ENCODE results near the gene ARID3A. TPM values are rescaled to one million over a fixed set of nuclear protein-coding genes. Genes with fewer than 3 reads are reported as not detected.

Gene ARID3A
- polyA plus RNA-seq, 1 donor = 187 TPM

- no CpG with 5 or more reads among the region's 54 CpGs for WGBS (ENCODE audit: insufficient coverage, low lambda C conversion rate)
- peak in 1 of 2 donors; percentile 59 for DNase-seq
- Histone ChIP-seq H3K9me3 (ENCODE audit: control insufficient read depth, low read depth, low read length) (peaks cover 8% of the 10 kb centered on the region), H3K27ac (ENCODE audit: low read length) (peak overlapping the region; percentile 72), H3K4me3 (ENCODE audit: low read length) (peak overlapping the region; percentile 26), H3K27me3 (ENCODE audit: control insufficient read depth, insufficient read depth, low read length) (no peaks in the 10 kb centered on the region), H3K36me3 (ENCODE audit: control insufficient read depth, insufficient read depth, low read length) (peaks cover 76% of the 10 kb centered on the region), H3K4me1 (ENCODE audit: control insufficient read depth, insufficient read depth, low read length) (peaks cover 49% of the 10 kb centered on the region)
Observed at GRCh38 chr19:932648-933552, 7.1 kb downstream of the ARID3A start.

DNA sequence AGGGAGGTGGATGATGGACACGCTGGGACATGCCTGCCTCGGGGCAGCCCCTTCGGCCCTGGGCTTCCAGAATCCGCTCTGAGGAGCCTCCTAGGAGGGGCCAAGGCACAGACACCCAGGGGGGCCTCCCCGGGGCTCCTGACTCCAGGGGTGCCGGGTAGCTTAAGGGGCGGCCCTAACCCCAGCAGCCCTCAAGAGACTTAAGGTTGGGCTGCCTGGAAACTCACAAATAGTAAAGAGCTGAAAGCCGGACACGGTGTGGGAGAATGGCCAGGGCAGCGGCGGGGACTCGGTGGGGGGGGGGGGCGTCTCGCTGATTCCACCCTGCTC is 7.7 kb downstream of the ARID3A start:
- peak overlapping the region; percentile 72 for H3K27ac ChIP-seq (ENCODE audit: low read length)
- H3K4me3 ChIP-seq (ENCODE audit: low read length) = peak overlapping the region; percentile 26
- peaks cover 81% of the 10 kb centered on the region for H3K36me3 ChIP-seq (ENCODE audit: control insufficient read depth, insufficient read depth, low read length)
- DNase-seq = no peak
- H3K9me3 ChIP-seq (ENCODE audit: control insufficient read depth, low read depth, low read length) = peaks cover 8% of the 10 kb centered on the region
- peaks cover 52% of the 10 kb centered on the region for H3K4me1 ChIP-seq (ENCODE audit: control insufficient read depth, insufficient read depth, low read length)
- no CpG with 5 or more reads among the region's 14 CpGs for WGBS (ENCODE audit: insufficient coverage, low lambda C conversion rate)
- no peaks in the 10 kb centered on the region for H3K27me3 ChIP-seq (ENCODE audit: control insufficient read depth, insufficient read depth, low read length)

- no CpG with 5 or more reads among the region's 29 CpGs for WGBS (ENCODE audit: insufficient coverage, low lambda C conversion rate)
- H3K4me1 ChIP-seq (ENCODE audit: control insufficient read depth, insufficient read depth, low read length) = peaks cover 52% of the 10 kb centered on the region
- H3K4me3 ChIP-seq (ENCODE audit: low read length) = peak overlapping the region; percentile 4
- H3K36me3 ChIP-seq (ENCODE audit: control insufficient read depth, insufficient read depth, low read length) = peaks cover 82% of the 10 kb centered on the region
- H3K27me3 ChIP-seq (ENCODE audit: control insufficient read depth, insufficient read depth, low read length) = no peaks in the 10 kb centered on the region
- peaks cover 8% of the 10 kb centered on the region for H3K9me3 ChIP-seq (ENCODE audit: control insufficient read depth, low read depth, low read length)
- DNase-seq = no peak
- peak overlapping the region; percentile 72 for H3K27ac ChIP-seq (ENCODE audit: low read length)
Observed at GRCh38 chr19:934197-934840, 8.5 kb downstream of the ARID3A start.

DNA sequence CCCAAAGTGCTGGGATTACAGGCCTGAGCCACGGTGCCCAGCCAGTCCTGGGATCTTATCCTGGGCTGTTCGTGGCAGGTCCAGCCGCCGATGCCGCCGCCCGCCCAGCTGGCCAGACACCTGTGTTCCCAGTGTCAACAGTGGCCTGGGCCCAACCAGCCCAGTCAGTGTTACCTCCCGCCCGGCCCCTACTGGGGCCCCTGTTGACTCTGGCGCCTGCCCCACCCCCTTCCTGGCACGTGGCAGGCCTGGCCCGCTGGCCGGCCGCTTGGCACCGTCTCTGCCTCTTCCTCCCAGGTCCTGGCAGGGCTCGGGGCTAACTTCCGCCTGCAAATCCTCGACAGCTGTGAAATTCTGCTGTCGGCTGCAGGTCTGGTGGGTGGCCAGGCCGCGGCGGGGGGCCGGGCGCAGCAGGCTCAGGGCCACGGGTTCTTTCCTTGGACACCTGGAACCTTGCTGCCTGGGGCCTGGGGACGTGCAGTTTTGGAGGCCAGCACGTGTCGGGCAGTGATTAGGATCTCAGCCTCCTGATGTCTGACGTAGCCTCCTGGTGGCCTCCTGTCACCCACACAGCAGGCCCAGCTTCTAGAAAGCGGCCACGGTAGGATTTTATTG is 9.1 kb downstream of the ARID3A start:
- Histone ChIP-seq H3K4me1 (ENCODE audit: control insufficient read depth, insufficient read depth, low read length) (peaks cover 54% of the 10 kb centered on the region), H3K4me3 (ENCODE audit: low read length) (peak overlapping the region; percentile 4)
- no CpG with 5 or more reads among the region's 31 CpGs for WGBS (ENCODE audit: insufficient coverage, low lambda C conversion rate)

DNA sequence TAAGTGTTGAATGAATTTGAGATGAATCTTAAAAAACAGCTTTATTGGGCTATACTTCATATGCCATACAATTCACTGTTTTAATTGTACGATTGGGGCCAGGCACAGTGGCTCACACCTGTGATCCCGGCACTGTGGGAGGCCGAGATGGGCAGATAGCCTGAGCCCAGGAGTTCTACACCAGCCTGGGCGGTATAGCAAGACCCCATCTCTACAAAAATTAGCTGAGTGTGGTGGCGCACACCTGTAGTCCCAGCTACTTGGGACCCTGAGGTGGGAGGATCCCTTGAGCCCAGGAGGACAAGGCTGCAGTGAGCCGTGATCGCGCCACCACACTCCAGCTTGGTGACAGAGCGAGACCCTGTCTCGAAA is 10.3 kb downstream of the ARID3A start:
- no peaks in the 10 kb centered on the region for H3K27me3 ChIP-seq (ENCODE audit: control insufficient read depth, insufficient read depth, low read length)
- peaks cover 80% of the 10 kb centered on the region for H3K36me3 ChIP-seq (ENCODE audit: control insufficient read depth, insufficient read depth, low read length)
- no peak overlapping the region for H3K4me3 ChIP-seq (ENCODE audit: low read length)
- H3K27ac ChIP-seq (ENCODE audit: low read length) = no peak overlapping the region
- peaks cover 60% of the 10 kb centered on the region for H3K4me1 ChIP-seq (ENCODE audit: control insufficient read depth, insufficient read depth, low read length)
- H3K9me3 ChIP-seq (ENCODE audit: control insufficient read depth, low read depth, low read length) = peaks cover 13% of the 10 kb centered on the region
- no peak for DNase-seq
- WGBS (ENCODE audit: insufficient coverage, low lambda C conversion rate) = no CpG with 5 or more reads among the region's 10 CpGs

More for the DNA sequence above, 9.1 kb downstream of the ARID3A start:
- Histone ChIP-seq H3K27me3 (ENCODE audit: control insufficient read depth, insufficient read depth, low read length) (no peaks in the 10 kb centered on the region), H3K9me3 (ENCODE audit: control insufficient read depth, low read depth, low read length) (peaks cover 10% of the 10 kb centered on the region), H3K27ac (ENCODE audit: low read length) (peak overlapping the region; percentile 72), H3K36me3 (ENCODE audit: control insufficient read depth, insufficient read depth, low read length) (peaks cover 83% of the 10 kb centered on the region)
- DNase-seq = peak; percentile 76 to 85

DNA sequence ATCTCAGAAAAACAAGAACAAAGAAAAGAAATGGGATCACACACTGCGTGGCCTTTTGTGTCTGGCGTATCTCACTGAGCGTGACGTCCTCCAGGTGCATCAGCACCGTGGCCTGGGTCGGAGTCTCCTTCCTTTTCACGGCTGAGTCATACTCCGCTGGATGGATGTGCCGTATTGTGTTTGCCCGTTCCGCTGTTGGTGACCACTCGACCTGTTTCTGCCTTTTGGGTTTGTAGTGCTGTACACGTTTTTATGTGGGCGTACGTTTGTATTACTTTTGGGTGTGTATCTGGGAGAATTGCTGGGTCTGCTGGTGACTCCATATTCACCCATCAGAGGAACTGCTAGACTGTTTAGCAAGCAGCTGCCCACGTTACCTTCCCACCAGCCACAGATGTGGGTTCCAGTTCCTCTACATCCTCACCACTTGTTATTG is 11.4 kb downstream of the ARID3A start:
- peak in 1 of 2 donors; percentile 46 for DNase-seq
- peaks cover 53% of the 10 kb centered on the region for H3K4me1 ChIP-seq (ENCODE audit: control insufficient read depth, insufficient read depth, low read length)

DNA sequence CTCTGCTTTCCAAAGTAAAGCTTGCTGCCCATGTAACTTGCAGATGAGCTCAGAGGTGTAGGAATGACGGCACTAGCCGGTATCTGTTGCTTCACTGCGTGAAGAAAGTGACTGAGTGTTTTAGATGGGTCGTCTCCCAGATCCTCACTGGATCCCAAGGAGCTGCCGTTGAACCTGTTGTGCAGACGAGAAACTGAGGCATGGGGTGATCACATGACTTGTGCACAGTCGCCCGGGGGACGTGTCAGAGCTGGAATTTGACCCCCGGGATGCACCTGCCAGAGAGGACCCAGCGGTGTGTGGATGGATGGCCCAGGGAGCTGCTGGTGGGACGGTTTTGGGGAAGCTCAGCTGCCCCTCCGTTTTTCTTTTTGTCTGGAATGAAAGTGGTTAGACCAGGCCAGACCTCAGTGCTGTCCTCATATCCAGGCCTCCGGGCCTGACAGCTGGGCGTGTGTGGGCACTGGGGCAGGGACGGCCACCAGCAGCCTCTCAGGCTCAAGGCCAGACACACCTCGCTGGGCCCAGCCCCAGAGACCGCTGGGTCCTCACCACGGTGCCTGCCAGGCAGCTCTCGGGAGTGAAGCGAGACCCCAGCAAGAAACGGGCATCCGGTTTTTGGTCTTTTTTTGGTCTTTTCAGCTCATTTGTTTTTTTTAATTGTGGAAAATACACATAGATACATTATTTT is 12.5 kb downstream of the ARID3A start:
- 60% methylated on average over 2 of the region's 23 CpGs for WGBS (ENCODE audit: insufficient coverage, low lambda C conversion rate)

More for the DNA sequence above, 11.4 kb downstream of the ARID3A start:
- H3K36me3 ChIP-seq (ENCODE audit: control insufficient read depth, insufficient read depth, low read length) = peaks cover 82% of the 10 kb centered on the region
- H3K9me3 ChIP-seq (ENCODE audit: control insufficient read depth, low read depth, low read length) = peaks cover 20% of the 10 kb centered on the region
- H3K4me3 ChIP-seq (ENCODE audit: low read length) = no peak overlapping the region
- no CpG with 5 or more reads among the region's 16 CpGs for WGBS (ENCODE audit: insufficient coverage, low lambda C conversion rate)
- no peaks in the 10 kb centered on the region for H3K27me3 ChIP-seq (ENCODE audit: control insufficient read depth, insufficient read depth, low read length)
- H3K27ac ChIP-seq (ENCODE audit: low read length) = no peak overlapping the region

DNA sequence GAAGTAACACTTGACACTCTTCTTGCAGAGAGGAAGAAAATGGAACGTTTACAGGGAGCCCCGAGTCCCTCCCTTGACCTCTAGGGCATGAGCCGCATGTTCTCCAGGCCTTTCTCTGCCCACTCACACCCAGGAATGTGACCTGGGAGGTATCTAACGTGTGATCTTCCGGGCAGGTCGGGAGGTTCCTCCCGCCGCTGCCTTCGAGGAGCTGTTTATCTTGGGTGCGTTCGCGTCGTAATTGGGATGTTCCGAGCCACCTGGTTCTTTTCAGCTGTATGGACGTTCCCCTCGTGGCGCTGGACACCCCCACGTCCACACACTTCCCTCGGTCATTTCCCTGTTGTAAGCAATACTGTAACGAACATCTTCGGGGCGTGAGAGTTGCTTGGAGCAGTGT is 13.6 kb downstream of the ARID3A start:
- DNase-seq = no peak
- Histone ChIP-seq H3K27me3 (ENCODE audit: control insufficient read depth, insufficient read depth, low read length) (no peaks in the 10 kb centered on the region), H3K36me3 (ENCODE audit: control insufficient read depth, insufficient read depth, low read length) (peaks cover 76% of the 10 kb centered on the region), H3K4me1 (ENCODE audit: control insufficient read depth, insufficient read depth, low read length) (peaks cover 45% of the 10 kb centered on the region), H3K9me3 (ENCODE audit: control insufficient read depth, low read depth, low read length) (peaks cover 23% of the 10 kb centered on the region), H3K4me3 (ENCODE audit: low read length) (no peak overlapping the region), H3K27ac (ENCODE audit: low read length) (peak overlapping the region; percentile 62)
- WGBS (ENCODE audit: insufficient coverage, low lambda C conversion rate) = no CpG with 5 or more reads among the region's 22 CpGs

More for the DNA sequence above, 12.5 kb downstream of the ARID3A start:
- Histone ChIP-seq H3K27ac (ENCODE audit: low read length) (peak overlapping the region; percentile 11), H3K9me3 (ENCODE audit: control insufficient read depth, low read depth, low read length) (peaks cover 23% of the 10 kb centered on the region), H3K36me3 (ENCODE audit: control insufficient read depth, insufficient read depth, low read length) (peaks cover 80% of the 10 kb centered on the region), H3K4me1 (ENCODE audit: control insufficient read depth, insufficient read depth, low read length) (peaks cover 47% of the 10 kb centered on the region), H3K4me3 (ENCODE audit: low read length) (no peak overlapping the region), H3K27me3 (ENCODE audit: control insufficient read depth, insufficient read depth, low read length) (no peaks in the 10 kb centered on the region)
- peak in 1 of 2 donors; percentile 45 for DNase-seq

GRCh38 chr19:939922-940321 is 14.1 kb downstream of the ARID3A start:
- WGBS (ENCODE audit: insufficient coverage, low lambda C conversion rate) = no CpG with 5 or more reads among the region's 7 CpGs
- H3K4me1 ChIP-seq (ENCODE audit: control insufficient read depth, insufficient read depth, low read length) = peaks cover 45% of the 10 kb centered on the region
- no peak overlapping the region for H3K4me3 ChIP-seq (ENCODE audit: low read length)
- H3K9me3 ChIP-seq (ENCODE audit: control insufficient read depth, low read depth, low read length) = peaks cover 20% of the 10 kb centered on the region
- H3K27ac ChIP-seq (ENCODE audit: low read length) = peak overlapping the region; percentile 62
- H3K27me3 ChIP-seq (ENCODE audit: control insufficient read depth, insufficient read depth, low read length) = no peaks in the 10 kb centered on the region
- DNase-seq = no peak
- peaks cover 72% of the 10 kb centered on the region for H3K36me3 ChIP-seq (ENCODE audit: control insufficient read depth, insufficient read depth, low read length)
